K562 (cell line): ENCODE results near the gene THUMPD1. TPM values are rescaled to one million over a fixed set of nuclear protein-coding genes. Genes with fewer than 3 reads are reported as not detected.
A peak's percentile ranks its signal among the peaks of the same experiment; 100 is the strongest.

ENCODE experiments used
- EZH2 ChIP-seq: IDR thresholded peaks from 2 replicates; pipeline ENCODE4 v1.6.1; 2012; ENCODE audit warnings: low read depth, mild to moderate bottlenecking, inconsistent platforms, low read length, borderline replicate concordance
- LCOR ChIP-seq: sonication (generic); formaldehyde crosslinking; IDR thresholded peaks from 2 replicates; pipeline ENCODE4 v1.8.0; 2022; ENCODE audit warnings: mild to moderate bottlenecking, missing genetic modification reagents
- MIER1 ChIP-seq: fragments of 450-650 bp; IDR thresholded peaks from 2 replicates; pipeline ENCODE4 v1.6.1; 2016; ENCODE audit warnings: antibody characterized with exemption, mild to moderate bottlenecking, low read depth
- POLR2H ChIP-seq: IDR thresholded peaks from 2 replicates; pipeline ENCODE4 v1.6.1; 2016; ENCODE audit warnings: missing genetic modification characterization, low read depth, mild to moderate bottlenecking, control low read depth, missing compliant biosample characterization, moderate library complexity
- TOE1 ChIP-seq, 2 experiments: fragments of 450-650 bp in 1 of 2; sonication (generic) in 1 of 2; formaldehyde crosslinking in 1 of 2; IDR thresholded peaks; 2 replicates each; pipeline versions ENCODE4 v1.7.1 to v1.8.0; 2016 to 2022; ENCODE audit warnings: borderline replicate concordance in 2 of 2, mild to moderate bottlenecking in 2 of 2, antibody characterized with exemption in 1 of 2, inconsistent platforms in 1 of 2, low read depth in 1 of 2, missing genetic modification reagents in 1 of 2, moderate library complexity in 1 of 2
- ZFP1 ChIP-seq: fragments of 450-650 bp; formaldehyde crosslinking; IDR thresholded peaks from 2 replicates; pipeline ENCODE4 v1.4.0; 2020; ENCODE audit warnings: mild to moderate bottlenecking, mixed read lengths
- ZNF146 ChIP-seq: IDR thresholded peaks from one replicate; pipeline ENCODE4 v1.6.1; 2018; ENCODE audit warnings: missing compliant biosample characterization; ENCODE audit not compliant: unreplicated experiment
- polyA plus RNA-seq, 8 experiments: library from polyadenylated mRNA; depleted of rRNA in 4 of 8; stranded (reverse) in 5 of 8; unstranded in 3 of 8; fragments of >200 nt; fragmentation: Nextera tagmentation in 2 of 8; fragmentation: Illumina TruSeq in 1 of 8; extraction: Ambion mirVana in 2 of 8; extraction: Trizol in 1 of 8; gene quantifications; 2 replicates each; pipeline versions ENCODE4 v1.2.1 to v1.2.3, GENCODE V29; 2011 to 2014; ENCODE audit warnings: inconsistent platforms in 1 of 8, missing spikeins in 1 of 8
- total RNA-seq, 7 experiments: library from RNA; depleted of rRNA in 6 of 7; stranded (reverse); fragments of >200 nt in 6 of 7; fragmentation: Illumina TruSeq in 2 of 7; extraction: Trizol in 2 of 7; gene quantifications; 2 replicates each; pipeline versions ENCODE4 v1.2.1 to v1.2.3, GENCODE V29; 2011 to 2021; ENCODE audit warnings: low replicate concordance in 1 of 7
- TF ChIP-seq, protein P1 (sequence below): fragments of 250-450 bp; sonication (Bioruptor Pico); IDR thresholded peaks from 2 replicates; pipeline ENCODE4 v1.4.0; 2020; ENCODE audit warnings: mild to moderate bottlenecking
- TF ChIP-seq, protein P2 (sequence below): sonication (generic); formaldehyde crosslinking; IDR thresholded peaks from 2 replicates; pipeline ENCODE4 v1.8.1; 2022; ENCODE audit warnings: missing genetic modification reagents

Gene THUMPD1
- total and polyA plus RNA-seq, 9 of the 15 experiments (the other 6 are each of a cell fraction or from before 2014, with no cell fraction given): 37.8 to 101 (median 56.8) TPM

DNA sequence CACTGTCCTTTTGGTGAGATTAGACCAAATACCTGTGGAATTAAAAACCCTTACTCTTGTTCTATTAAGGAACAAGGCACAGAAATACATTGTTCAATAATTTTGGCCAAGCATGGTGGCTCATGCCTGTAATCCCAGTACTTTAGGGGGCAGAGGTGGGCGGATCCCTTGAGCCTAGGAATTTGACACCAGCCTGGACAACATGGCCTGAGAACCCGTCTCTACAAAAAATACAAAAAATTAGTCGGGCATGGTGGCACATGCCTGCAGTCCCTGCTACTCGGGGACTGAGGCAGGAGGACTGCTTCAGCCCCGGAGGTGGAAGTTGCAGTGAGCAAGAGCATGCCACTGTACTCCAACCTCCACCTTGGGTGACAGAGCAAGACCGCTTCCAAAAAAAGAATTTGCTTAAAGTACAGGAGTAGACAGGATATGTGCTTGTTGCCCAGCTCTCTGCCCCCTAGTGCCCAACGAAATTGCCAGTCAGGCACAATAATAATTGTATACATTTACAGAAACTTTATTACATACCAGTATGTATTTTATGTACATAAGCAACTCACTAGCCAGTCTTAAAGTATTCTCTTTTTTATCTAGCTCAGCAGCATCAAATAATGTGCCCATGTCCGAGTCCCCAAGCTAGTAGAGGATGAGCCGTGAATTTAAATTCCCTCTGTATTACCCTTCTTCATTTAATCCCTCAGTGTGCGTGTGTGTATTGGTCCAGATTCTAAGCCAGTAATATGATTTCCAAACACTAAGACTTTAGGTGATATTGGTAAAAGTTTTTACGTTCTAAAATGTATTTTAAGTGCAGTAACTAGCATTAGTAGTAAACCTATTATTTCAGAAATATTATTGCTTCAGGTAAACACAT is 1.4 kb downstream of the THUMPD1 start (continued):
- no peak for TF ChIP-seq TOE1 (IDR thresholded peaks at IDR 0.05; ENCODE audit: borderline replicate concordance)
- no peak for TF ChIP-seq TOE1 (CRISPR knock-in tag; IDR thresholded peaks at IDR 0.05; ENCODE audit: borderline replicate concordance, low read depth)
- TF ChIP-seq, protein P1, sequence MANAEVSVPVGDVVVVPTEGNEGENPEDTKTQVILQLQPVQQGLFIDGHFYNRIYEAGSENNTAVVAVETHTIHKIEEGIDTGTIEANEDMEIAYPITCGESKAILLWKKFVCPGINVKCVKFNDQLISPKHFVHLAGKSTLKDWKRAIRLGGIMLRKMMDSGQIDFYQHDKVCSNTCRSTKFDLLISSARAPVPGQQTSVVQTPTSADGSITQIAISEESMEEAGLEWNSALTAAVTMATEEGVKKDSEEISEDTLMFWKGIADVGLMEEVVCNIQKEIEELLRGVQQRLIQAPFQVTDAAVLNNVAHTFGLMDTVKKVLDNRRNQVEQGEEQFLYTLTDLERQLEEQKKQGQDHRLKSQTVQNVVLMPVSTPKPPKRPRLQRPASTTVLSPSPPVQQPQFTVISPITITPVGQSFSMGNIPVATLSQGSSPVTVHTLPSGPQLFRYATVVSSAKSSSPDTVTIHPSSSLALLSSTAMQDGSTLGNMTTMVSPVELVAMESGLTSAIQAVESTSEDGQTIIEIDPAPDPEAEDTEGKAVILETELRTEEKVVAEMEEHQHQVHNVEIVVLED (CRISPR knock-in tag): no peak
- 0 out of 2 replicates have a peak, but pooled peaks have one; percentile 14 for TF ChIP-seq ZFP1 (CRISPR knock-in tag)
- no peak for TF ChIP-seq ZNF146 (CRISPR knock-in tag)
- no peak for TF ChIP-seq EZH2
- peak; percentile 10; the same call in 1 of the 2 replicates for TF ChIP-seq POLR2H
- TF ChIP-seq LCOR (CRISPR knock-in tag): no peak
- TF ChIP-seq MIER1: no peak
- TF ChIP-seq, protein P2, sequence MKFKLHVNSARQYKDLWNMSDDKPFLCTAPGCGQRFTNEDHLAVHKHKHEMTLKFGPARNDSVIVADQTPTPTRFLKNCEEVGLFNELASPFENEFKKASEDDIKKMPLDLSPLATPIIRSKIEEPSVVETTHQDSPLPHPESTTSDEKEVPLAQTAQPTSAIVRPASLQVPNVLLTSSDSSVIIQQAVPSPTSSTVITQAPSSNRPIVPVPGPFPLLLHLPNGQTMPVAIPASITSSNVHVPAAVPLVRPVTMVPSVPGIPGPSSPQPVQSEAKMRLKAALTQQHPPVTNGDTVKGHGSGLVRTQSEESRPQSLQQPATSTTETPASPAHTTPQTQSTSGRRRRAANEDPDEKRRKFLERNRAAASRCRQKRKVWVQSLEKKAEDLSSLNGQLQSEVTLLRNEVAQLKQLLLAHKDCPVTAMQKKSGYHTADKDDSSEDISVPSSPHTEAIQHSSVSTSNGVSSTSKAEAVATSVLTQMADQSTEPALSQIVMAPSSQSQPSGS: no peak
